Right ventricle myocardium superior (tissue), 1 donor: ENCODE measurements around the gene MRFAP1. TPM values are rescaled to one million over a fixed set of nuclear protein-coding genes. Genes with fewer than 3 reads are reported as not detected.
A peak's percentile ranks its signal among the peaks of the same experiment; 100 is the strongest.

Source experiments
- ATAC-seq: fragments of 200-7000 bp; cut with Tn5 transposase; one replicate; pipeline ENCODE4 v1.9.1; 2020; ENCODE audit warnings: mild to moderate bottlenecking; ENCODE audit not compliant: poor library complexity
- DNase-seq: peaks from one replicate; pipeline ENCODE4 v3.0.0-alpha.2; 2020
- intact Hi-C: fragments of 100-400 bp; cut with DNase I; formaldehyde crosslinking; loops from one replicate; pipeline ENCODE4 v1.11.2; 2022
- total RNA-seq: library from RNA; stranded (reverse); fragmentation: NEBNext Ultra II Directional; extraction: Animal tissue kit (Norgen Biotek cat#: 25700); gene quantifications from one replicate; pipeline ENCODE4 v1.2.1, GENCODE V29; 2021
- donor health status: DM: no; HTN: yes; CAD: no; lungs with severe emphysema.

Gene MRFAP1
- total RNA-seq, 1 donor from 2014 or later, result 219 TPM

GRCh38 chr4:6608758-6609414 lies 31.6 kb upstream of the MRFAP1 start:
- intact Hi-C loops, result no loop called here
- ATAC-seq, result peak; percentile 65
- no peak for DNase-seq

GRCh38 chr4:6609415-6610079 lies 30.9 kb upstream of the MRFAP1 start:
- no peak for DNase-seq
- intact Hi-C loops, result no loop called here
- ATAC-seq, result no peak

GRCh38 chr4:6610856-6611430 lies 29.5 kb upstream of the MRFAP1 start:
- DNase-seq, result no peak
- intact Hi-C loops, result no loop called here
- no peak for ATAC-seq

GRCh38 chr4:6612961-6613675 lies 27.4 kb upstream of the MRFAP1 start:
- intact Hi-C loops, result no loop called here
- no peak for DNase-seq
- ATAC-seq, result no peak

- intact Hi-C loops, result no loop called here
- DNase-seq (no peak), ATAC-seq (no peak)
Measured at GRCh38 chr4:6613676-6614651, 26.5 kb upstream of the MRFAP1 start.

GRCh38 chr4:6614701-6615230 lies 25.7 kb upstream of the MRFAP1 start:
- DNase-seq (no peak), ATAC-seq (no peak)
- intact Hi-C loops, result no loop called here

- intact Hi-C loops, result no loop called here
- ATAC-seq (no peak), DNase-seq (no peak)
Measured at GRCh38 chr4:6616087-6616995, 24.1 kb upstream of the MRFAP1 start.

- ATAC-seq (no peak), DNase-seq (no peak)
- intact Hi-C loops, result no loop called here
Measured at GRCh38 chr4:6617246-6617645, 23.2 kb upstream of the MRFAP1 start.

GRCh38 chr4:6618386-6619115 lies 21.9 kb upstream of the MRFAP1 start:
- intact Hi-C loops, result no loop called here
- no peak for DNase-seq

GRCh38 chr4:6619116-6619465 lies 21.4 kb upstream of the MRFAP1 start:
- intact Hi-C loops, result no loop called here
- DNase-seq (no peak), ATAC-seq (no peak)

More at GRCh38 chr4:6618386-6619115, 21.9 kb upstream of the MRFAP1 start:
- no peak for ATAC-seq

- intact Hi-C loops, result no loop called here
- no peak for ATAC-seq
- no peak for DNase-seq
Measured at GRCh38 chr4:6619466-6620255, 20.8 kb upstream of the MRFAP1 start.

- intact Hi-C loops, result no loop called here
- no peak for DNase-seq
- no peak for ATAC-seq
Measured at GRCh38 chr4:6620296-6620695, 20.2 kb upstream of the MRFAP1 start.

GRCh38 chr4:6620891-6621555 lies 19.5 kb upstream of the MRFAP1 start:
- intact Hi-C loops, result no loop called here
- no peak for DNase-seq
- ATAC-seq, result no peak

GRCh38 chr4:6621556-6621927 lies 18.9 kb upstream of the MRFAP1 start:
- intact Hi-C loops, result no loop called here
- ATAC-seq, result no peak
- no peak for DNase-seq

- intact Hi-C loops, result no loop called here
- DNase-seq, result no peak
- ATAC-seq, result no peak
Measured at GRCh38 chr4:6622744-6623143, 17.7 kb upstream of the MRFAP1 start.

GRCh38 chr4:6625256-6625655 lies 15.2 kb upstream of the MRFAP1 start:
- no peak for ATAC-seq

More at GRCh38 chr4:6625256-6625655, 15.2 kb upstream of the MRFAP1 start:
- no peak for DNase-seq
- intact Hi-C loops, result no loop called here
